ENCODE results near the gene SCML1.

GRCh38 chrX:17801431-17801830 is 64.1 kb downstream of the SCML1 start:
- no peak for TF ChIP-seq CTCF (IDR thresholded peaks at IDR 0.05)
- TF ChIP-seq POLR2A (IDR thresholded peaks at IDR 0.05) = no peak

All from testis (tissue), 2 donors.